Erythroblast (primary cell): Measurements from ENCODE around the gene CMIP.

Experiments used
- GATA1 ChIP-seq: IDR thresholded peaks from 2 replicates; pipeline ENCODE4 v1.6.1; 2011; ENCODE audit warnings: low read depth, mild to moderate bottlenecking, control low read depth, low read length, moderate library complexity
- POLR2A ChIP-seq: IDR thresholded peaks from 2 replicates; pipeline ENCODE4 v1.6.1; 2011; ENCODE audit warnings: mild to moderate bottlenecking, low read length

- TF ChIP-seq POLR2A: no peak
- no peak for TF ChIP-seq GATA1
These were observed 249.2 kb downstream of the CMIP start for GRCh38 chr16:81693744-81694303.
